Activated CD8-positive, alpha-beta memory T cell treated with anti-CD3 and anti-CD28 coated beads, Interleukin-2, amount 50 U/mL, for 24 hours (primary cell): ENCODE data around the gene CAMLG.
A peak's percentile ranks its signal among the peaks of the same experiment; 100 is the strongest.
"Not testable (repeated sequence)": the region's sequence is repeated elsewhere in the genome, so short reads cannot be mapped to it uniquely, and the experiment has no call there.

Source experiments
- DNase-seq: peaks from one replicate; pipeline ENCODE4 v3.0.0-alpha.2; 2020; ENCODE audit errors: extremely low read depth

The CAMLG gene

GRCh38 chr5:134738133-134738962, at the start of gene CAMLG:
CAMLG (plus strand) TSS chr5:134738548; CDS start chr5:134738621, 73 bp downstream.
- peak; percentile 92 for DNase-seq

DNA sequence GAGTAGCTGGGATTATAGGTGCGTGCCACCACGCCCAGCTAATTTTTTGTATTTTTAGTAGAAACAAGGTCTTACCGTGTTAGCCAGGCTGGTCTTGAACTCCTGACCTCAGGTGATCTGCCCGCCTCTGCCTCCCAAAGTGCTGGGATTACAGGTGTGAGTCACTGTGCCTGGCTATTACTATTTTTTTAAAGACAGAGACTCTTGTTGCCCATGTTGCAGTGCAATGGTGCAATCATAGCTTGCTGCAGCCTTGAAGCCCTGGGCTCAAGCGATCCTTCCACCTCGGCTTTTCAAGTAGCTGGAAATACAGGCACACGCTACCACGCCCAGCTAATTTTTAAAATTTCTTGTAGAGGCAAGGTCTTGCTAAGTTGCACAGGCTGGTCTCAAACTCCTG, 48.2 kb upstream of the CAMLG start:
- not testable (repeated sequence) for DNase-seq

- no peak for DNase-seq
These were observed 45.6 kb upstream of the CAMLG start for GRCh38 chr5:134692722-134693121.

DNA sequence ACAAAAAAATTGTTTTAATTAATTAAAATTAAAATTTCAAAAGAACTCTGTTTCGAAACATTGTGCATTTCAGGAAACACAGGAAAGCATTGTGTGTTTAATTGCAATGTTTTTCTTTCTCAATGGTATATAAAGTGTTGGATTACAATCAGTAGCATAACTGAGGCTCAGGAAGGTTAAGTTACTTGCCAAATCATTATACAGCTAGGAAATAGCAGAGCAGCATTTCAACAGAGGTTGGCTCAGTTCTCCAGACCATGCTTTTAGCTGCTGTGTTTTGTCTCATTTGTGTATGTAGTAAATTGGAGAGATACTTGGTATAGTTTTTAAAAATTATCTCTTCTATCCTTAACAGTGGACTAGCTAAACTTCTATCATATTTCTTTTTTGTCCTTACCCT, 30.0 kb upstream of the CAMLG start:
- no peak for DNase-seq

DNA sequence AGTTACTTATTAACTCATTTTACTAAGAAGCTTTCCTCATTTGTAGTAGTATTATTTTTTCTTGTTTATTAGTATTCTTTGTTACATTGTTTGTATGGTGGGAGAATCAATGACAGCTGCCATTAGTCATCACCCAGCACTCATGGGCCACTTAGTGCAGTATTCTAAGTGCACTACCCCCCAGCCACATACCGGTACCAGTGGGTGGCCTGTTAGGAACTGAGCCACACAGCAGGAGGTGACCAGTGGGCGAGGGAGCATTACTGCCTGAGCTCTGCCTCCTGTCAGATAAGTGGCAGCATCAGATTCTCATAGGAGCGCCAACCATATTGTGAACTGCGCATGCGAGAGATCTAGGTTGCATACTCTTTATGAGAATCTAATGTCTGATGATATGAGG, 24.2 kb upstream of the CAMLG start:
- no peak for DNase-seq

- DNase-seq = no peak
These were observed 23.8 kb upstream of the CAMLG start for GRCh38 chr5:134714541-134714940.

GRCh38 chr5:134715466-134715865, 22.9 kb upstream of the CAMLG start:
- not testable (repeated sequence) for DNase-seq

GRCh38 chr5:134724872-134725271, 13.5 kb upstream of the CAMLG start:
- DNase-seq = no peak

- DNase-seq = no peak
These were observed 5.5 kb upstream of the CAMLG start for GRCh38 chr5:134732819-134733218.

- no peak for DNase-seq
These were observed 3.1 kb upstream of the CAMLG start for GRCh38 chr5:134735243-134735642.

GRCh38 chr5:134736173-134736812, 2.1 kb upstream of the CAMLG start:
- DNase-seq = no peak

- no peak for DNase-seq
These were observed 764 bp downstream of the CAMLG start for GRCh38 chr5:134738963-134739661.

- no peak for DNase-seq
These were observed 2.7 kb downstream of the CAMLG start for GRCh38 chr5:134741052-134741451.

DNA sequence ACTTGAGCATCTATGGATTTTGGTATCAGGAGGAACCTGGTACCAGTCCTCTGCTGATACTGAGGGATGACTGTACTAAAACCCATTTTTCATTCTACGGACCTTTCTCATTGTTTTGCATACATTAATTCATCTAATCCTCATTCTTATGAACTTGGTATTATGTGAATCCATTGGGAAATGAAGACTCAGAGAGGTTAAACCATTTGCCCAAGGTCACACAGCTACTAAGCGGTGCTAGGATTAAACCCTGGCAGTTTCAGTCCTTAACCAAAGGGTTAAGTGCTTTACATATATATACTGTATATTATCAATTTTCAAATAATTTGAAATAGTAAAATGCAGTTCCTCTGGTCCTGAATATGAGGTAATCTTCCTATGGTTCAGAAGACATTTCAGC, 3.8 kb downstream of the CAMLG start:
- DNase-seq = no peak

- no peak for DNase-seq
These were observed 11.1 kb downstream of the CAMLG start for GRCh38 chr5:134749415-134749814.

- DNase-seq = no peak
These were observed 19.8 kb downstream of the CAMLG start for GRCh38 chr5:134758176-134758503.

- peak; percentile 84 for DNase-seq
These were observed 20.4 kb downstream of the CAMLG start, which contains the start of gene DDX46 for GRCh38 chr5:134758504-134759341. DDX46 (plus strand) TSS chr5:134758779; CDS start chr5:134758939, 160 bp downstream.

GRCh38 chr5:134767528-134768291, 29.4 kb downstream of the CAMLG start:
- DNase-seq = not testable (repeated sequence)

- DNase-seq = no peak
These were observed 30.9 kb downstream of the CAMLG start for GRCh38 chr5:134769206-134769605.

DNA sequence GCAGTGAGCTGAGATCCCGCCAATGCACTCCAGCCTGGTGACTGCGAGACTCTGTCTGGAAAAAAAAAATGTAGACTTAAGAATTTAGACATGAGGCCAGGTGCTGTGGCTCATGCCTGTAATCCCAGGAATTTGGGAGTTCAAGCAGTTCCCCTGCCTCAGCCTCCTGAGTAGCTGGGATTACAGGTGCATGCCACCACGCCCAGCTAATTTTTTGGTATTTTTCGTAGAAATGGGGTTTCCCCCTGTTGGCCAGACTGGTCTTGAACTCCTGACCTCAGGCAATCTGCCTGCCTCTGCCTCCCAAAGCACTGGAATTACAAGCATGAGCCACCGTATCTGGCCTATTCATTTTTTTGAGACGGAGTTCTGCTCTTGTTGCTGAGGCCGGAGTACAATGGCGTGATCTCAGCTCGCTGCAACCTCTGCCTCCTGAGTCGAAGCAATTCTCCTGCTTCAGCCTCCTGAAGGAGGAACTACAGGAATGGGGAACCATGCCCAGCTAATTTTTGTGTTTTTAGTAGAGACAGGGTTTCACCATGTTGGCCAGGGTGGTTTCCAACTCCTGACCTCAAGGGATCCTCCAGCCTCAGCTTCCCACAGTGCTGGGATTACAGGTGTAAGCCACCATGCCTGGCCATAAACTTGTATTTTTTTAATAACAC, 34.2 kb downstream of the CAMLG start:
- no peak for DNase-seq
